ENCODE data around the gene PANK4. TPM values are rescaled to one million over a fixed set of nuclear protein-coding genes. Genes with fewer than 3 reads are reported as not detected.
"Not testable (repeated sequence)": the region's sequence is repeated elsewhere in the genome, so short reads cannot be mapped to it uniquely, and the experiment has no call there.

The PANK4 gene
- total and polyA plus RNA-seq, 12 donors: 26.1 to 56.4 (median 34.5) TPM

DNA sequence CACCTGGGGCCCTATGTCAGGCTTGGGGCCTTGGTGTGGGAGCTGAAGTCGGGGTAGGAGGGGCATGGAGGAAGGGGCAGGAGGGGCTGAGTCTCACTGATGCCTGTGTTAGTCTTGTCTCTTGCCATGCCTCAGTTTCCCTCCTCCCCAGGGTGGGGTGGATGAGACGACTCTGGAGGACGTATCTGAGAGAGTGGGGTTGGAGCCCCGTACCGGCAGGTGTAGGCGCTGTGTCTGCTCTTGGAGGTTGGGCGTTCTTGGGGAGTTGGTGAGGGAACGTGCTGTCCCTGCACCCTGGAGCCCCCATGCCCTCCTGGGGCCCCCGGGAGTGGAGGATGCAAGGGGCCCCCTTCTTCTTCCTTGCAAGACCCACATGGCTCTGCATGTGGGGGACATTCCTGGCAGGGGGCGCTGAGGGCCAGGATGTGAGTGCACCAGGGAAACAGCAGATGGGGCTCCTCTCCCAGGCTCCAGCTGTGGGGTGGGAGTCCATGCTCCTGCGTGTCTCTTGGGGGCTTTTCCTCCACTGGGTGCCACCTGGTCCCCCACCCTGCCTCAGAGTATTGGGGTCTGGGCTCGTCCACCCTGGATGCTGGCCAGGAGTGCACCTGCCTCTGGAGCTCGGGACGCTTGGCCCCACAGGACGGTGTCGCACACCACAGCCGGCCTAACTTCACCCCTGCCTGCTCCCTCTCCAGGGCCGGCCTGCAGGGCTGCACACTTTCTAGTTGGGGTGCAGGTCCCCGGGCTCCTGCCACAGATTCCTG lies 28.4 kb upstream of the PANK4 start:
- H3K4me3 ChIP-seq: peak overlapping the region in 6 of 10 donors; percentile 45 to 81 (median 68)
- WGBS, 2 donors: 52 to 63% methylated on average over 19 of the region's 19 CpGs
- DNase-seq (peak in 1 of 2 donors; percentile 55), ATAC-seq (peak in 2 of 8 donors; percentile 8 to 12)
- intact Hi-C loops (cut with DNase I): no loop called here
- peaks cover 0 to 3% (median 0%) of the 10 kb centered on the region in 7 donors for H3K27me3 ChIP-seq
- H3K4me1 ChIP-seq: peaks cover 8 to 47% (median 34%) of the 10 kb centered on the region in 9 donors
- no peaks in the 10 kb centered on the region for H3K9me3 ChIP-seq
- peaks cover 0 to 23% (median 0%) of the 10 kb centered on the region in 9 donors for H3K36me3 ChIP-seq
- TF ChIP-seq, protein P1, sequence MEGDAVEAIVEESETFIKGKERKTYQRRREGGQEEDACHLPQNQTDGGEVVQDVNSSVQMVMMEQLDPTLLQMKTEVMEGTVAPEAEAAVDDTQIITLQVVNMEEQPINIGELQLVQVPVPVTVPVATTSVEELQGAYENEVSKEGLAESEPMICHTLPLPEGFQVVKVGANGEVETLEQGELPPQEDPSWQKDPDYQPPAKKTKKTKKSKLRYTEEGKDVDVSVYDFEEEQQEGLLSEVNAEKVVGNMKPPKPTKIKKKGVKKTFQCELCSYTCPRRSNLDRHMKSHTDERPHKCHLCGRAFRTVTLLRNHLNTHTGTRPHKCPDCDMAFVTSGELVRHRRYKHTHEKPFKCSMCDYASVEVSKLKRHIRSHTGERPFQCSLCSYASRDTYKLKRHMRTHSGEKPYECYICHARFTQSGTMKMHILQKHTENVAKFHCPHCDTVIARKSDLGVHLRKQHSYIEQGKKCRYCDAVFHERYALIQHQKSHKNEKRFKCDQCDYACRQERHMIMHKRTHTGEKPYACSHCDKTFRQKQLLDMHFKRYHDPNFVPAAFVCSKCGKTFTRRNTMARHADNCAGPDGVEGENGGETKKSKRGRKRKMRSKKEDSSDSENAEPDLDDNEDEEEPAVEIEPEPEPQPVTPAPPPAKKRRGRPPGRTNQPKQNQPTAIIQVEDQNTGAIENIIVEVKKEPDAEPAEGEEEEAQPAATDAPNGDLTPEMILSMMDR (IDR thresholded peaks at IDR 0.05): peak in 8 of 9 donors; percentile 17 to 62 (median 54)
- H3K27ac ChIP-seq: peak overlapping the region in 9 of 10 donors; percentile 91 to 95 (median 93)

DNA sequence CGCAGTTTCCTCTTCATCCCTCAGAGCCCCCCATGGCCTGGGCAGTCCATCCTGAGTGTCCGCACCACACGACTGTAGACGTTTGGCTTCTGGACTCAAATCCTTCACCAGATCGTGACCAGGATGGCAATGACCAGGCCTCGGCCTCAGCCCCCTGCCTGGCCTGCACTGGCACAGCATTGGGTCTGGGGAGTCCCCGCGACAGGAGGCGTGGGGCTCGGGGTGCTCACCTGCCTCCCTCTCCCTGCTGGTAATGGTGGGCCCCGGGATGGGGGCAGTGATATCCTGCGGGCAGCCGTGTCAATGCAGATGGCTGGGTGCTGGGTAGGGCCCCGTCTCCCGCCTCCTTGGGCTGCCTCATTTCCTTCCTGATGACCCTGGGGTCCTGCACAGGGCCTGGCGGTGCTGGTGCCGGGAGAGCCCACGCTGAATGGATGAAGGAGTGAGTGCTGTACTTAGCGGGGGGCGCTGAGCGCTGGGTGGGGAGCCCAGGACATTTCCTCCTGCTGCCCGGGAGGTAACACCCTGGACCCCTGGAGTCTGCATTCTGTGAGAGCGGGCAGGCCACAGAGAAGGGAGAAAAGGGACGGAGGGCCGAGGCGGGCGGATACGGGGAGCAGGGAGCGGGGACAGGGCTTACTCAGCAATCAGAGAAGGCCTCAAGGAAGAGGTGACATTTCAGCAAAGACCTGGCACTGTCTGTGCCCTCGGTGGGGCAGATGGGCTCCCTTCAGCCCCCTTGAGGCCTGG lies 27.6 kb upstream of the PANK4 start:
- H3K4me1 ChIP-seq: peaks cover 11 to 55% (median 41%) of the 10 kb centered on the region in 9 donors
- intact Hi-C loops (cut with DNase I): no loop called here

GRCh38 chr1:2553076-2553475 lies 26.7 kb upstream of the PANK4 start:
- intact Hi-C loops (cut with DNase I): not testable (repeated sequence)

More for the DNA sequence above, 27.6 kb upstream of the PANK4 start:
- Histone ChIP-seq H3K4me3 (no peak overlapping the region), H3K36me3 (peaks cover 0 to 15% (median 0%) of the 10 kb centered on the region in 9 donors), H3K27me3 (peaks cover 0 to 3% (median 0%) of the 10 kb centered on the region in 7 donors), H3K27ac (peak overlapping the region in 1 of 10 donors; percentile 9), H3K9me3 (no peaks in the 10 kb centered on the region)
- DNase-seq (no peak), ATAC-seq (no peak)
- TF ChIP-seq, protein P1 (IDR thresholded peaks at IDR 0.05): no peak
- WGBS, 2 donors: 76 to 79% methylated on average over 23 to 30 of the region's 30 CpGs

DNA sequence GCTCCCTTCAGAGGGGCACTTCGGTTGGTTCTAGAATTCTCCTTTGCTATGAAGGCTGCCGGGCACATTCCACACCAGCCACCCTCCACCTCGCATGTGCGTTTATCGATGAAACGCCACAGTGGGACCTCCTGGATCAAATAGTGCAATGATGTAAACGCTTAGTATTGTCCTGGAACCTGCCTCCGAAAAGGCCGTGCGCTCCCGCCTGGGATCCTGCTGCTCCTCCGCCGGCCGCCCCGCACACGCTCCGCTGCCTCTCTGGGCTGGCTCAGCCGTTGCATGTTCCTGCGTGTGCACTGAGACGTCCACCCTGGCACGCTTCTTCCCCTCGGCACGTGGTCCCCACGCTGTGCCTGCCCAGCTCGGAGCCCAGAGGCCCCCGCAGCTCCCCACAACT lies 25.8 kb upstream of the PANK4 start:
- peak overlapping the region in 1 of 10 donors; percentile 57 for H3K4me3 ChIP-seq
- H3K27me3 ChIP-seq: peaks cover 0 to 3% (median 0%) of the 10 kb centered on the region in 7 donors
- no peaks in the 10 kb centered on the region for H3K36me3 ChIP-seq
- peaks cover 16 to 56% (median 47%) of the 10 kb centered on the region in 9 donors for H3K4me1 ChIP-seq
- H3K27ac ChIP-seq: peak overlapping the region in 8 of 10 donors; percentile 26 to 98 (median 82)
- TF ChIP-seq, protein P1 (IDR thresholded peaks at IDR 0.05): no peak
- ATAC-seq (no peak), DNase-seq (no peak)
- 88 to 93% methylated on average over 25 of the region's 26 CpGs for WGBS, 2 donors
- H3K9me3 ChIP-seq: no peaks in the 10 kb centered on the region
- intact Hi-C loops (cut with DNase I): no loop called here

More at GRCh38 chr1:2553076-2553475, 26.7 kb upstream of the PANK4 start:
- ATAC-seq, H3K27me3 ChIP-seq, H3K27ac ChIP-seq, H3K9me3 ChIP-seq, H3K36me3 ChIP-seq, H3K4me3 ChIP-seq, DNase-seq: not testable (repeated sequence)
- WGBS, 2 donors: 65 to 66% methylated on average over 7 to 9 of the region's 9 CpGs
- peaks cover 13 to 56% (median 47%) of the 10 kb centered on the region in 9 donors for H3K4me1 ChIP-seq

Data from heart right ventricle (tissue), 16 donors.